ENCODE data around the gene ITLN1.

DNA sequence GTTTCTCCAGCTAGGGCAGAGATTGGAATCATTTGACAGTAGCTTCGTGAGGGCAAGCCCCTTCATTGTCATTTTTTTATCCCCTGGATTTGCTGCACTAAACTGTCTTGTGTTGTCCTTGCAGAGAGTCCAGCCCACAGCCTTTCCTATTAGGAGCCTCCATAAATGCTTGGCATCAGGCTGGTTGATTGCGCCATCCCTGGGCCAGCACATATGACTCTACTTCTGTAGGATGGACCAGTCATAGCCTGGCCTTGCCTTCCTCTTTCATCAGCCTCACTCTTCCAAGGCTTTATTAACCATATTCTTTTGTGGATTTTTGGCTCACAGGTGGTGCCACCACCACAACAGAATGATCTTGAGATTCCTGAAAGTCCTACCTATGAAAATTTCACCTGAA, 57.6 kb downstream of the ITLN1 start:
- TF ChIP-seq, protein P1, sequence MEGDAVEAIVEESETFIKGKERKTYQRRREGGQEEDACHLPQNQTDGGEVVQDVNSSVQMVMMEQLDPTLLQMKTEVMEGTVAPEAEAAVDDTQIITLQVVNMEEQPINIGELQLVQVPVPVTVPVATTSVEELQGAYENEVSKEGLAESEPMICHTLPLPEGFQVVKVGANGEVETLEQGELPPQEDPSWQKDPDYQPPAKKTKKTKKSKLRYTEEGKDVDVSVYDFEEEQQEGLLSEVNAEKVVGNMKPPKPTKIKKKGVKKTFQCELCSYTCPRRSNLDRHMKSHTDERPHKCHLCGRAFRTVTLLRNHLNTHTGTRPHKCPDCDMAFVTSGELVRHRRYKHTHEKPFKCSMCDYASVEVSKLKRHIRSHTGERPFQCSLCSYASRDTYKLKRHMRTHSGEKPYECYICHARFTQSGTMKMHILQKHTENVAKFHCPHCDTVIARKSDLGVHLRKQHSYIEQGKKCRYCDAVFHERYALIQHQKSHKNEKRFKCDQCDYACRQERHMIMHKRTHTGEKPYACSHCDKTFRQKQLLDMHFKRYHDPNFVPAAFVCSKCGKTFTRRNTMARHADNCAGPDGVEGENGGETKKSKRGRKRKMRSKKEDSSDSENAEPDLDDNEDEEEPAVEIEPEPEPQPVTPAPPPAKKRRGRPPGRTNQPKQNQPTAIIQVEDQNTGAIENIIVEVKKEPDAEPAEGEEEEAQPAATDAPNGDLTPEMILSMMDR (conservative IDR thresholded peaks at IDR 0.05), result no peak
- no peak for TF ChIP-seq ZFX (IDR thresholded peaks at IDR 0.05)

Data from C4-2B (cell line).